Erythroblast (primary cell): ENCODE data around the gene ECE2.

Experiments used
- GATA1 ChIP-seq: IDR thresholded peaks from 2 replicates; pipeline ENCODE4 v1.6.1; 2011; ENCODE audit warnings: low read depth, mild to moderate bottlenecking, control low read depth, low read length, moderate library complexity
- POLR2A ChIP-seq: IDR thresholded peaks from 2 replicates; pipeline ENCODE4 v1.6.1; 2011; ENCODE audit warnings: mild to moderate bottlenecking, low read length

DNA sequence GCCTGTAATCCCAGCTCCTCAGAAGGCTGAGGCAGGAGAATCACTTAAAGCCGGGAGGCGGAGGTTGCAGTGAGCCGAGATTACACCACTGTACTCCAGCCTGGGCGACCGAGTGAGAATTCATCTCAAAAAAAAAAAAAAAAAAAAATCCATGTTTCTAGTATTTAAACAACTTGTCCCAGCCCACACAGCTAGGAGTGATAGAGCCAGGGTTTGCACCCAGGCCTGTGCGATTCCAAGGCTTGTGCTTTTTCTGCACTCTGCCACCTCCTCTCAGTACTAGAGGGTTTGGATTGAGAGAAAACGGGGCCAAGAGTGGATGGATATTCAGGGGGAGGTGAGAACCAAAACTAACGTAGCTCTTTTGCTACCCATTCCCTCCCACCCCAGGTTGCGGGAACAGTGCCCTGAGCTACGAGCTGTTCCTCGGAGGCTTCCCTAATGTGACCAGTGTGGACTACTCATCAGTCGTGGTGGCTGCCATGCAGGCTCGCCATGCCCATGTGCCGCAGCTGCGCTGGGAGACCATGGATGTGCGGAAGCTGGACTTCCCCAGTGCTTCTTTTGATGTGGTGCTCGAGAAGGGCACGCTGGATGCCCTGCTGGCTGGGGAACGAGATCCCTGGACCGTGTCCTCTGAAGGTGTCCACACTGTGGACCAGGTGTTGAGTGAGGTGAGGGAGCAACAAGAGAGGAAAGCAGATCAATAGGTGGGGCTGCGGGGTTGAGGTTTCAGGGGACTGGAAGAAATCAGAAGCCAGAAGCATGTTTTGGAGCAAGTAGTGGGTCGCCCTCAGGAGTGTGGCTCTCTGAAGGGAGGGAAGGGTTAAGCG, 18.5 kb upstream of the ECE2 start:
- TF ChIP-seq POLR2A (no peak), GATA1 (no peak)
